WTC11 (cell line): Measurements from ENCODE around the gene SYNGR1.

ENCODE experiments used
- ATF1 ChIP-seq: sonication (generic); formaldehyde crosslinking; IDR thresholded peaks from 2 replicates; pipeline ENCODE4 v1.8.1; 2023; ENCODE audit warnings: mild to moderate bottlenecking, moderate library complexity, missing genetic modification reagents
- CREB1 ChIP-seq: sonication (generic); formaldehyde crosslinking; IDR thresholded peaks from 2 replicates; pipeline ENCODE4 v1.8.0; 2023; ENCODE audit warnings: mild to moderate bottlenecking, missing genetic modification reagents
- E2F1 ChIP-seq: sonication (generic); formaldehyde crosslinking; IDR thresholded peaks from 2 replicates; pipeline ENCODE4 v1.8.0; 2022; ENCODE audit warnings: mild to moderate bottlenecking, missing genetic modification reagents
- ELF4 ChIP-seq: sonication (generic); formaldehyde crosslinking; IDR thresholded peaks from 2 replicates; pipeline ENCODE4 v1.8.1; 2022; ENCODE audit warnings: low read depth, mild to moderate bottlenecking, moderate library complexity, missing genetic modification reagents
- JUN ChIP-seq: sonication (generic); formaldehyde crosslinking; IDR thresholded peaks from 2 replicates; pipeline ENCODE4 v1.8.0; 2023; ENCODE audit warnings: mild to moderate bottlenecking, missing genetic modification reagents
- NFE2L1 ChIP-seq: sonication (generic); formaldehyde crosslinking; IDR thresholded peaks from 2 replicates; pipeline ENCODE4 v1.8.1; 2023; ENCODE audit warnings: missing genetic modification reagents
- TCF7 ChIP-seq: sonication (generic); formaldehyde crosslinking; IDR thresholded peaks from 2 replicates; pipeline ENCODE4 v1.8.0; 2022; ENCODE audit warnings: mild to moderate bottlenecking, low read depth, missing genetic modification reagents, moderate library complexity
- TEAD4 ChIP-seq: sonication (generic); formaldehyde crosslinking; IDR thresholded peaks from 2 replicates; pipeline ENCODE4 v1.8.0; 2022; ENCODE audit warnings: mild to moderate bottlenecking, missing genetic modification reagents
- ZNF232 ChIP-seq: sonication (generic); formaldehyde crosslinking; IDR thresholded peaks from 2 replicates; pipeline ENCODE4 v1.8.0; 2022; ENCODE audit warnings: mild to moderate bottlenecking, missing genetic modification reagents
- ZNF263 ChIP-seq: sonication (generic); formaldehyde crosslinking; IDR thresholded peaks from 2 replicates; pipeline ENCODE4 v1.8.1; 2022; ENCODE audit warnings: low read depth, mild to moderate bottlenecking, moderate library complexity, missing genetic modification reagents
- ZNF317 ChIP-seq: sonication (generic); formaldehyde crosslinking; IDR thresholded peaks from 2 replicates; pipeline ENCODE4 v1.8.1; 2023; ENCODE audit warnings: low read depth, mild to moderate bottlenecking, moderate library complexity, missing genetic modification reagents, borderline replicate concordance
- TF ChIP-seq, protein P1 (sequence below): fragments of 200-600 bp; IDR thresholded peaks from 2 replicates; pipeline ENCODE4 v1.8.0; 2022; ENCODE audit warnings: antibody characterized with exemption
- TF ChIP-seq, protein P2 (sequence below): sonication (generic); formaldehyde crosslinking; conservative IDR thresholded peaks from 2 replicates; pipeline ENCODE4 v1.8.1; 2022; ENCODE audit warnings: mild to moderate bottlenecking, missing genetic modification reagents
- TF ChIP-seq, protein P3 (sequence below): fragments of 250-450 bp; sonication (Bioruptor Pico); conservative IDR thresholded peaks from 2 replicates; pipeline ENCODE4 v1.9.0; 2021; ENCODE audit warnings: mild to moderate bottlenecking

- TF ChIP-seq E2F1 (CRISPR knock-in tag): no peak
- TF ChIP-seq, protein P1, sequence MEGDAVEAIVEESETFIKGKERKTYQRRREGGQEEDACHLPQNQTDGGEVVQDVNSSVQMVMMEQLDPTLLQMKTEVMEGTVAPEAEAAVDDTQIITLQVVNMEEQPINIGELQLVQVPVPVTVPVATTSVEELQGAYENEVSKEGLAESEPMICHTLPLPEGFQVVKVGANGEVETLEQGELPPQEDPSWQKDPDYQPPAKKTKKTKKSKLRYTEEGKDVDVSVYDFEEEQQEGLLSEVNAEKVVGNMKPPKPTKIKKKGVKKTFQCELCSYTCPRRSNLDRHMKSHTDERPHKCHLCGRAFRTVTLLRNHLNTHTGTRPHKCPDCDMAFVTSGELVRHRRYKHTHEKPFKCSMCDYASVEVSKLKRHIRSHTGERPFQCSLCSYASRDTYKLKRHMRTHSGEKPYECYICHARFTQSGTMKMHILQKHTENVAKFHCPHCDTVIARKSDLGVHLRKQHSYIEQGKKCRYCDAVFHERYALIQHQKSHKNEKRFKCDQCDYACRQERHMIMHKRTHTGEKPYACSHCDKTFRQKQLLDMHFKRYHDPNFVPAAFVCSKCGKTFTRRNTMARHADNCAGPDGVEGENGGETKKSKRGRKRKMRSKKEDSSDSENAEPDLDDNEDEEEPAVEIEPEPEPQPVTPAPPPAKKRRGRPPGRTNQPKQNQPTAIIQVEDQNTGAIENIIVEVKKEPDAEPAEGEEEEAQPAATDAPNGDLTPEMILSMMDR: no peak
- TF ChIP-seq, protein P2, sequence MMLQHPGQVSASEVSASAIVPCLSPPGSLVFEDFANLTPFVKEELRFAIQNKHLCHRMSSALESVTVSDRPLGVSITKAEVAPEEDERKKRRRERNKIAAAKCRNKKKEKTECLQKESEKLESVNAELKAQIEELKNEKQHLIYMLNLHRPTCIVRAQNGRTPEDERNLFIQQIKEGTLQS: no peak
- TF ChIP-seq TEAD4 (CRISPR knock-in tag): no peak
- TF ChIP-seq CREB1: no peak
- no peak for TF ChIP-seq JUN (CRISPR knock-in tag)
- no peak for TF ChIP-seq ATF1 (CRISPR knock-in tag)
- TF ChIP-seq ZNF317 (CRISPR knock-in tag): no peak
- TF ChIP-seq TCF7 (CRISPR knock-in tag): no peak
- TF ChIP-seq, protein P3, sequence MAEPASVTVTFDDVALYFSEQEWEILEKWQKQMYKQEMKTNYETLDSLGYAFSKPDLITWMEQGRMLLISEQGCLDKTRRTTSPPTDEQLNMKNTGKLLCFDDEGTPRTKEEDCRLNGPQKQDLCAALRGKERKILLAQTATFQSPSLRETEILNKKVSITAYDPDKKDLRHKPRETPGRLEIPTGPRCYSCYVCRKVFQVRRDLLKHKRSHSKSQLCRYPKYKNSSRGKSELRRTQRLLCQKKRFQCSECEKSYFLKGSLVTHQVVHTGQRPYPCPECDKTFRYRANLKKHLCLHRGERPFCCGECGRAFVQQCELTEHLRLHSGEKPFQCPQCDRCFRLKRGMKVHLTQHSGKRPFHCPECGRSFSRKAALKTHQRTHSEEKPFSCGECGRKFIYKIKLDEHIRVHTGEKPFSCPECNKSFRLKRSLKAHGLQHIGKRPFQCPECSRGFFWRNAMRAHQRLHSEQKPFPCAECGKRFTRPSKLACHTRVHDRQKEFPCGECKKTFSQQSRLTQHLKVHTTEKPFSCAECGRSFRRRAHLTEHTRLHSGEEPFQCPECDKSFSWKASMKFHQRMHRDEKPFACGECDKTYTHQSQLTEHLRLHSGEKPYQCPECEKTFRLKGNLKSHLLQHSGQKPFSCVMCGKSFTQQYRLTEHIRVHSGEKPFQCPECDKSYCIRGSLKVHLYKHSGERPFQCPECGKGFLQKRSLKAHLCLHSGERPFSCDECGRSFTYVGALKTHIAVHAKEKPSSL: no peak
- no peak for TF ChIP-seq NFE2L1 (CRISPR knock-in tag)
- no peak for TF ChIP-seq ZNF232 (CRISPR knock-in tag)
- TF ChIP-seq ELF4 (CRISPR knock-in tag): no peak
- TF ChIP-seq ZNF263 (CRISPR knock-in tag): no peak
These were observed 76.7 kb downstream of the SYNGR1 start for GRCh38 chr22:39426380-39427043.
